HepG2 (cell line): Measurements from ENCODE around the gene NDC1. TPM values are rescaled to one million over a fixed set of nuclear protein-coding genes. Genes with fewer than 3 reads are reported as not detected.

Experiments
- ATAC-seq: fragments of 200-7000 bp; cut with Tn5 transposase; 3 replicates; pipeline ENCODE4 v1.9.1; 2020; ENCODE audit warnings: mild to moderate bottlenecking, moderate library complexity
- BruUV-seq: library from RNA; stranded (reverse); fragments of 400-500 nt; replicated peaks from 2 replicates; lab custom pipeline; 2021; lab: Mats Ljungman, UMichigan
- CTCF ChIA-PET: fragments of 300-600 bp; formaldehyde crosslinking; extraction: SDS; loops from one replicate; lab custom pipeline; 2021; ENCODE audit warnings: low total read pairs, inconsistent platforms, low intra/inter-chr PET ratio; lab: Yijun Ruan, JAX
- POLR2A ChIA-PET: fragments of 350-600 bp; sonication (Branson Sonifier 250); formaldehyde crosslinking; loops from one replicate; lab custom pipeline; 2020; ENCODE audit warnings: antibody characterized with exemption, inconsistent platforms; lab: Yijun Ruan, JAX
- DNase-seq: peaks from one replicate; pipeline ENCODE4 v3.0.0-alpha.2; 2015; ENCODE audit warnings: low spot score
- FAIRE-seq: peaks from 3 replicates; lab custom pipeline; 2011; peaks lifted over from hg19 to GRCh38; lab: Jason Lieb, UNC
- H2AFZ ChIP-seq: one replicate; pipeline ENCODE4 v1.6.1; 2011; ENCODE audit warnings: low read length, inconsistent platforms
- H3K27ac ChIP-seq: fragments of 300-600 bp; 3 replicates; pipeline ENCODE4 v1.8.0; 2011; ENCODE audit warnings: mixed run types, mild to moderate bottlenecking, mixed read lengths, low read length, inconsistent platforms; ENCODE audit not compliant: insufficient read depth; ENCODE audit errors: extremely low read length
- H3K27me3 ChIP-seq, 2 experiments: fragments of 200-600 bp in 1 of 2; 2 replicates in 1 of 2; 3 replicates in 1 of 2; pipeline versions ENCODE4 v1.6.0 to v1.8.0; 2011; ENCODE audit warnings: low read length in 2 of 2, mild to moderate bottlenecking in 2 of 2, moderate library complexity in 2 of 2, inconsistent platforms in 1 of 2; ENCODE audit not compliant: insufficient read depth in 2 of 2, control insufficient read depth in 1 of 2
- H3K36me3 ChIP-seq, 2 experiments: fragments of 200-600 bp in 1 of 2; replicated peaks in 1 of 2; 2 replicates in 1 of 2; 3 replicates in 1 of 2; pipeline versions ENCODE4 v1.5.1 to v1.8.0; 2011; ENCODE audit warnings: low read length in 2 of 2, inconsistent platforms in 1 of 2; ENCODE audit not compliant: insufficient read depth in 2 of 2, control insufficient read depth in 1 of 2
- H3K4me1 ChIP-seq: 2 replicates; pipeline ENCODE4 v1.5.1; 2012; ENCODE audit warnings: low read length, inconsistent platforms; ENCODE audit not compliant: insufficient read depth
- H3K4me2 ChIP-seq: 2 replicates; pipeline ENCODE4 v1.6.0; 2011; ENCODE audit warnings: low read depth, low read length, inconsistent platforms
- H3K4me3 ChIP-seq, 3 experiments: fragments of 200-600 bp in 1 of 3; sonication (generic), shearing (Covaris generic) in 1 of 3; replicated peaks in 1 of 3; 2 replicates each; pipeline ENCODE4 v1.5.1; 2011 to 2016; ENCODE audit warnings: low read length in 3 of 3, inconsistent platforms in 2 of 3, low read depth in 2 of 3, mild to moderate bottlenecking in 2 of 3, control low read depth in 1 of 3, mixed read lengths in 1 of 3; ENCODE audit not compliant: insufficient read depth in 1 of 3
- H3K79me2 ChIP-seq: one replicate; pipeline ENCODE4 v1.6.1; 2011; ENCODE audit warnings: low read length, inconsistent platforms; ENCODE audit not compliant: insufficient read depth
- H3K9ac ChIP-seq: 2 replicates; pipeline ENCODE4 v1.6.0; 2011; ENCODE audit warnings: mild to moderate bottlenecking, low read depth, low read length, inconsistent platforms; ENCODE audit not compliant: insufficient read depth
- H3K9me3 ChIP-seq: 2 replicates; pipeline ENCODE4 v1.5.1; 2012; ENCODE audit warnings: mild to moderate bottlenecking, low read length
- H4K20me1 ChIP-seq: 2 replicates; pipeline ENCODE4 v1.6.0; 2011; ENCODE audit warnings: inconsistent platforms, mild to moderate bottlenecking, low read length, moderate library complexity; ENCODE audit not compliant: insufficient read depth
- E2F1 ChIP-seq: sonication (generic); formaldehyde crosslinking; IDR thresholded peaks from 2 replicates; pipeline ENCODE4 v1.5.0; 2020; ENCODE audit warnings: missing genetic modification reagents
- PLSCR1 ChIP-seq: sonication (generic); formaldehyde crosslinking; IDR thresholded peaks from 2 replicates; pipeline ENCODE4 v1.5.0; 2020; ENCODE audit warnings: missing genetic modification reagents, mild to moderate bottlenecking, borderline replicate concordance
- SNAPC4 ChIP-seq: sonication (generic); formaldehyde crosslinking; IDR thresholded peaks from 2 replicates; pipeline ENCODE4 v1.4.0; 2020; ENCODE audit warnings: mild to moderate bottlenecking, missing genetic modification reagents
- ZBTB20 ChIP-seq: sonication (generic); formaldehyde crosslinking; IDR thresholded peaks from 2 replicates; pipeline ENCODE4 v1.8.1; 2023; ENCODE audit warnings: missing genetic modification reagents, low read depth, mild to moderate bottlenecking, borderline replicate concordance
- ZBTB43 ChIP-seq: sonication (generic); formaldehyde crosslinking; conservative IDR thresholded peaks from 2 replicates; pipeline ENCODE4 v1.4.0; 2020; ENCODE audit warnings: missing genetic modification reagents
- ZFP1 ChIP-seq: IDR thresholded peaks from 2 replicates; pipeline ENCODE4 v1.6.1; 2016
- ZNF17 ChIP-seq: sonication (generic); formaldehyde crosslinking; IDR thresholded peaks from 2 replicates; pipeline ENCODE4 v1.5.0; 2020; ENCODE audit warnings: mild to moderate bottlenecking, missing genetic modification reagents
- ZNF646 ChIP-seq: sonication (generic); formaldehyde crosslinking; IDR thresholded peaks from 2 replicates; pipeline ENCODE4 v1.9.0; 2021; ENCODE audit warnings: mild to moderate bottlenecking, missing genetic modification reagents
- WGBS: methylation state at CpG from one replicate; pipeline ENCODE4 v1.1.6; 2017; ENCODE audit warnings: low lambda C conversion rate; 5-methylcytosine and 5-hydroxymethylcytosine counted together
- in situ Hi-C: cut with HindIII; loops from 2 replicates; pipeline ENCODE4 v1.10.0; 2017; ENCODE audit warnings: low pct_unique_long_range_greater_than_20kb; ENCODE audit not compliant: extremely low pct_ligation_motif_present
- intact Hi-C: fragments of 100-400 bp; cut with micrococcal nuclease; formaldehyde crosslinking; loops from one replicate; pipeline ENCODE4 v1.10.0; 2022; ENCODE audit not compliant: unreplicated experiment
- polyA plus RNA-seq, 8 experiments: library from polyadenylated mRNA; depleted of rRNA in 3 of 8; stranded (reverse) in 7 of 8; unstranded in 1 of 8; fragments of >200 nt; fragmentation: Illumina TruSeq in 4 of 8; extraction: Trizol in 4 of 8; gene quantifications; 2 replicates each; pipeline versions ENCODE4 v1.2.1 to v1.2.3, GENCODE V29; 2011 to 2016; ENCODE audit warnings: low read depth in 4 of 8, missing spikeins in 1 of 8, mixed read lengths in 1 of 8; ENCODE audit not compliant: insufficient read depth in 1 of 8
- total RNA-seq, 5 experiments: library from RNA; depleted of rRNA; stranded (reverse); fragments of >200 nt; fragmentation: Illumina TruSeq; extraction: Trizol; gene quantifications; 2 replicates each; pipeline ENCODE4 v1.2.3, GENCODE V29; 2016; ENCODE audit warnings: low read depth in 1 of 5

NDC1 gene
- total and polyA plus RNA-seq, 2 of the 13 experiments (the other 11 are each of a cell fraction or from before 2014, with no cell fraction given), result 38.1 to 50.9 TPM

GRCh38 chr1:53835491-53835890 lies 2.6 kb downstream of the NDC1 start:
- 100% methylated on average over 2 of the region's 2 CpGs for WGBS
- Histone ChIP-seq H3K4me1 (peaks cover 24% of the 10 kb centered on the region), H3K79me2 (peaks cover 46% of the 10 kb centered on the region), H3K4me2 (0 out of 2 replicates have a peak overlapping the region, but pooled peaks have one; percentile 90), H3K36me3 (peaks cover 0 to 8% of the 10 kb centered on the region in 2 experiments; a peak in 3 of 5 replicates), H3K4me3 (no peak overlapping the region), H3K27ac (no peak overlapping the region), H3K9me3 (no peaks in the 10 kb centered on the region), H2AFZ (no peak overlapping the region), H4K20me1 (no peaks in the 10 kb centered on the region; the same call in 1 of the 2 replicates), H3K9ac (no peak overlapping the region), H3K27me3 (no peaks in the 10 kb centered on the region)
- BruUV-seq, result no TSS peak
- in situ Hi-C loops (no loop called here), intact Hi-C loops (loop anchor here (5.0 kb wide), 1 partner anchor 882 kb away; the partner anchor contains the start of gene TTC4)
- CTCF ChIA-PET, result no interaction called here
- DNase-seq (no peak), ATAC-seq (no peak), FAIRE-seq (no peak)
- POLR2A ChIA-PET, result no interaction called here
- TF ChIP-seq ZBTB43 (CRISPR knock-in tag), result no peak
- no peak for TF ChIP-seq ZBTB20 (CRISPR knock-in tag)
- TF ChIP-seq ZFP1 (CRISPR knock-in tag), result no peak
- no peak for TF ChIP-seq E2F1 (CRISPR knock-in tag)
- TF ChIP-seq ZNF17 (CRISPR knock-in tag), result no peak
- TF ChIP-seq SNAPC4, result no peak
- TF ChIP-seq ZNF646 (CRISPR knock-in tag), result no peak
- no peak for TF ChIP-seq PLSCR1 (CRISPR knock-in tag)
